OCI-LY7 (cell line): ENCODE measurements around the gene CAMK2B.

Source experiments
- CTCF ChIP-seq: fragments of 200-600 bp; sonication (generic); conservative IDR thresholded peaks from 2 replicates; pipeline ENCODE4 v1.5.1; 2014; ENCODE audit warnings: mild to moderate bottlenecking, antibody characterized with exemption, low read length, moderate library complexity, mixed read lengths
- EZH2phosphoT487 ChIP-seq: fragments of 200-600 bp; sonication (generic); IDR thresholded peaks from 2 replicates; pipeline ENCODE4 v1.6.1; 2018; ENCODE audit warnings: low read depth, borderline replicate concordance, mild to moderate bottlenecking, mixed run types, antibody characterized with exemption, low read length, moderate library complexity, mixed read lengths

- no peak for TF ChIP-seq EZH2phosphoT487
- TF ChIP-seq CTCF, result no peak
Measured at GRCh38 chr7:44251881-44252280, 73.5 kb downstream of the CAMK2B start.
